Measurements from ENCODE around the gene TGM2. TPM values are rescaled to one million over a fixed set of nuclear protein-coding genes. Genes with fewer than 3 reads are reported as not detected.

Gene TGM2
- total RNA-seq, 2 experiments from 2014 or later: 0.06 to 0.27 TPM

- TF ChIP-seq, protein P1, sequence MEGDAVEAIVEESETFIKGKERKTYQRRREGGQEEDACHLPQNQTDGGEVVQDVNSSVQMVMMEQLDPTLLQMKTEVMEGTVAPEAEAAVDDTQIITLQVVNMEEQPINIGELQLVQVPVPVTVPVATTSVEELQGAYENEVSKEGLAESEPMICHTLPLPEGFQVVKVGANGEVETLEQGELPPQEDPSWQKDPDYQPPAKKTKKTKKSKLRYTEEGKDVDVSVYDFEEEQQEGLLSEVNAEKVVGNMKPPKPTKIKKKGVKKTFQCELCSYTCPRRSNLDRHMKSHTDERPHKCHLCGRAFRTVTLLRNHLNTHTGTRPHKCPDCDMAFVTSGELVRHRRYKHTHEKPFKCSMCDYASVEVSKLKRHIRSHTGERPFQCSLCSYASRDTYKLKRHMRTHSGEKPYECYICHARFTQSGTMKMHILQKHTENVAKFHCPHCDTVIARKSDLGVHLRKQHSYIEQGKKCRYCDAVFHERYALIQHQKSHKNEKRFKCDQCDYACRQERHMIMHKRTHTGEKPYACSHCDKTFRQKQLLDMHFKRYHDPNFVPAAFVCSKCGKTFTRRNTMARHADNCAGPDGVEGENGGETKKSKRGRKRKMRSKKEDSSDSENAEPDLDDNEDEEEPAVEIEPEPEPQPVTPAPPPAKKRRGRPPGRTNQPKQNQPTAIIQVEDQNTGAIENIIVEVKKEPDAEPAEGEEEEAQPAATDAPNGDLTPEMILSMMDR (IDR thresholded peaks at IDR 0.05): no peak
- no peaks in the 10 kb centered on the region for H3K27me3 Mint-ChIP-seq
- H3K36me3 Mint-ChIP-seq (ENCODE audit: low read depth): no peaks in the 10 kb centered on the region
- Histone ChIP-seq H3K27me3 (ENCODE audit: control insufficient read depth in 1 of 2, insufficient read depth in 2 of 2, low read length in 2 of 2) (no peaks in the 10 kb centered on the region), H3K9me3 (ENCODE audit: control insufficient read depth in 1 of 2, insufficient read depth in 1 of 2, low read length in 2 of 2) (no peaks in the 10 kb centered on the region), H3K4me3 (ENCODE audit: low read length) (no peak overlapping the region), H3K27ac (ENCODE audit: low read depth in 1 of 2, low read length in 2 of 2) (no peak overlapping the region), H3K36me3 (ENCODE audit: insufficient read depth, low read length) (no peaks in the 10 kb centered on the region), H3K4me1 (ENCODE audit: insufficient read depth, low read length) (no peaks in the 10 kb centered on the region)
- ChIA-PET POLR2A (no interaction called here), CTCF (no interaction called here)
- DNase-seq (no peak), ATAC-seq (ENCODE audit: poor library complexity) (no peak)
- no peak overlapping the region for H3K27ac Mint-ChIP-seq
- H3K4me1 Mint-ChIP-seq (ENCODE audit: low read depth): no peaks in the 10 kb centered on the region
- H3K4me3 Mint-ChIP-seq: no peak overlapping the region
- H3K9me3 Mint-ChIP-seq: no peaks in the 10 kb centered on the region
- intact Hi-C loops (cut with DNase I, micrococcal nuclease): no loop called here
These were observed 29.2 kb downstream of the TGM2 start for GRCh38 chr20:38135651-38136420.

- Mint-ChIP-seq H3K36me3 (ENCODE audit: low read depth) (no peaks in the 10 kb centered on the region), H3K4me3 (no peak overlapping the region), H3K27me3 (no peaks in the 10 kb centered on the region), H3K4me1 (ENCODE audit: low read depth) (no peaks in the 10 kb centered on the region), H3K9me3 (no peaks in the 10 kb centered on the region), H3K27ac (no peak overlapping the region)
- no peak overlapping the region for H3K27ac ChIP-seq (ENCODE audit: low read depth in 1 of 2, low read length in 2 of 2)
- H3K4me1 ChIP-seq (ENCODE audit: insufficient read depth, low read length): no peaks in the 10 kb centered on the region
- ATAC-seq (ENCODE audit: poor library complexity) (no peak), DNase-seq (no peak)
- intact Hi-C loops (cut with DNase I, micrococcal nuclease): no loop called here
- no peaks in the 10 kb centered on the region for H3K36me3 ChIP-seq (ENCODE audit: insufficient read depth, low read length)
- TF ChIP-seq, protein P1 (IDR thresholded peaks at IDR 0.05): no peak
- no peak overlapping the region for H3K4me3 ChIP-seq (ENCODE audit: low read length)
- CTCF ChIA-PET: no interaction called here
- no peaks in the 10 kb centered on the region for H3K9me3 ChIP-seq (ENCODE audit: control insufficient read depth in 1 of 2, insufficient read depth in 1 of 2, low read length in 2 of 2)
- POLR2A ChIA-PET: no interaction called here
- no peaks in the 10 kb centered on the region for H3K27me3 ChIP-seq (ENCODE audit: control insufficient read depth in 1 of 2, insufficient read depth in 2 of 2, low read length in 2 of 2)
These were observed 29.8 kb downstream of the TGM2 start for GRCh38 chr20:38135271-38135650.

DNA sequence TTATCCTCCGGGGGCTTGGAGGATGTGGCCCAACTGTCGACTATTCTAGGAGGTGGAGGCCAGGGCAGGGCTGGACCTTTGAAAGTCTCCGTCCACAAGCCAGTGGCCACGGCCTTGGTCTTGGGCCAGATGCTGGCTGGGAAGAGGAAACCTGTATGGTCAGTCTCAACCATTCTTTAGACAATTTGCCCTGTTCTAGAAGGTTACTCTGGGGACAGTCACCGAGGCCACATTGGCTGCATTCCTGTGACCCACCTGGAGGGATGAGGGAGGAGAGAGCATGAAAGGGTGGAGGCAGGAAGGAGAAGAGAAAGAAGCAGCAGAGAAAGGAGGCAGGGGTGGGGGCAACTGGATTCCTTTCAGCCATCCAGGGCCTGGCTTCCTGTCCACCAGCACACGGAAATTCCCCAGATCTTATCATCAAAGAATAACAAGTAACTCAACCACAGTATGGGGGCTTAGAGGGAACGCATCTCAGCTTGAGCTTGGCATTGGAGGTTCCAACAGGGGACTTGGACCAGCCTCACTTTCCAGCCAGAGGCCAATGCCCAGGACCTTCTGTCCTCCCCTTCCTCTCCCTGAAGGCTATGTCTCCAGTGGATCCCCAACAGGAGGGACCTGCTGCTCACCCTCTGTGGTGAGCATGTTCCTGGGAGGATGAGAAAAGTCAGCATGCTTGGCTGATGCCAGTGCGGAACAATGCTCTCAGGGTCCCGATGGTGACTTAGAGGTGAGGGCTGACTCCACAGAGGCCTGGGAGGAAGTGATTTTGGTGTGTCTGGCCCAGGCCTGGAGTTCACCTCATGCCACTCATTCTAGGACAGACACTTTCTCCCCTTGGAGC is 30.4 kb downstream of the TGM2 start:
- ATAC-seq (ENCODE audit: poor library complexity) (no peak), DNase-seq (no peak)
- ChIA-PET CTCF (no interaction called here), POLR2A (no interaction called here)
- Histone ChIP-seq H3K27me3 (ENCODE audit: control insufficient read depth in 1 of 2, insufficient read depth in 2 of 2, low read length in 2 of 2) (no peaks in the 10 kb centered on the region), H3K27ac (ENCODE audit: low read depth in 1 of 2, low read length in 2 of 2) (no peak overlapping the region), H3K4me3 (ENCODE audit: low read length) (no peak overlapping the region), H3K36me3 (ENCODE audit: insufficient read depth, low read length) (no peaks in the 10 kb centered on the region), H3K4me1 (ENCODE audit: insufficient read depth, low read length) (no peaks in the 10 kb centered on the region), H3K9me3 (ENCODE audit: control insufficient read depth in 1 of 2, insufficient read depth in 1 of 2, low read length in 2 of 2) (no peaks in the 10 kb centered on the region)
- H3K4me1 Mint-ChIP-seq (ENCODE audit: low read depth): no peaks in the 10 kb centered on the region
- H3K27ac Mint-ChIP-seq: no peak overlapping the region
- H3K9me3 Mint-ChIP-seq: no peaks in the 10 kb centered on the region
- H3K36me3 Mint-ChIP-seq (ENCODE audit: low read depth): no peaks in the 10 kb centered on the region
- TF ChIP-seq, protein P1 (IDR thresholded peaks at IDR 0.05): no peak
- no peak overlapping the region for H3K4me3 Mint-ChIP-seq
- intact Hi-C loops (cut with DNase I, micrococcal nuclease): no loop called here
- no peaks in the 10 kb centered on the region for H3K27me3 Mint-ChIP-seq

Measured in CD4-positive, alpha-beta T cell (primary cell).